KG1 (cell line): Measurements from ENCODE around the gene STK32A.

Experiments used
- DNase-seq: peaks from one replicate; lab custom pipeline; 2025; lab: John Stamatoyannopoulos, UW

Gene STK32A

GRCh38 chr5:147391781-147392180 lies 157.0 kb downstream of the STK32A start:
- DNase-seq, result no peak

GRCh38 chr5:147393874-147394672 lies 159.2 kb downstream of the STK32A start:
- DNase-seq, result no peak

- DNase-seq, result no peak
These were observed 161.4 kb downstream of the STK32A start for GRCh38 chr5:147396070-147396823.

GRCh38 chr5:147397616-147398015 lies 162.8 kb downstream of the STK32A start:
- DNase-seq, result no peak

GRCh38 chr5:147398860-147399259 lies 164.0 kb downstream of the STK32A start:
- DNase-seq, result no peak

GRCh38 chr5:147400126-147400809 lies 165.4 kb downstream of the STK32A start:
- DNase-seq, result no peak

GRCh38 chr5:147400881-147401280 lies 166.1 kb downstream of the STK32A start:
- DNase-seq, result no peak

GRCh38 chr5:147403651-147404640 lies 169.1 kb downstream of the STK32A start:
- no peak for DNase-seq

GRCh38 chr5:147404706-147405105 lies 169.9 kb downstream of the STK32A start:
- no peak for DNase-seq

- no peak for DNase-seq
These were observed 171.8 kb downstream of the STK32A start for GRCh38 chr5:147406636-147407035.

- DNase-seq, result no peak
These were observed 172.4 kb downstream of the STK32A start for GRCh38 chr5:147407094-147407681.

GRCh38 chr5:147408980-147409379 lies 174.2 kb downstream of the STK32A start:
- DNase-seq, result no peak

- no peak for DNase-seq
These were observed 175.9 kb downstream of the STK32A start for GRCh38 chr5:147410496-147411358.

GRCh38 chr5:147411359-147412319 lies 176.8 kb downstream of the STK32A start:
- no peak for DNase-seq

GRCh38 chr5:147412561-147412960 lies 177.7 kb downstream of the STK32A start:
- DNase-seq, result no peak

GRCh38 chr5:147413266-147413665 lies 178.4 kb downstream of the STK32A start:
- no peak for DNase-seq

- no peak for DNase-seq
These were observed 180.8 kb downstream of the STK32A start for GRCh38 chr5:147415651-147416050.

GRCh38 chr5:147417135-147417813 lies 182.4 kb downstream of the STK32A start:
- no peak for DNase-seq
